HG02973 (cell line): ENCODE data around the gene SLCO1A2.
A peak's percentile ranks its signal among the peaks of the same experiment; 100 is the strongest.

Experiments
- ATAC-seq: cut with Tn5 transposase; IDR thresholded peaks from one replicate; pipeline ENCODE4 v1.9.1; 2021; ENCODE audit warnings: moderate library complexity; ENCODE audit not compliant: unreplicated experiment

SLCO1A2 gene

GRCh38 chr12:21330682-21331253 lies 3.9 kb downstream of the SLCO1A2 start:
- no peak for ATAC-seq

GRCh38 chr12:21328578-21328977 lies 6.1 kb downstream of the SLCO1A2 start:
- no peak for ATAC-seq

- no peak for ATAC-seq
Observed at GRCh38 chr12:21324551-21324950, 10.2 kb downstream of the SLCO1A2 start.

GRCh38 chr12:21323736-21324135 lies 11.0 kb downstream of the SLCO1A2 start:
- ATAC-seq: no peak

- no peak for ATAC-seq
Observed at GRCh38 chr12:21308785-21309184, 25.9 kb downstream of the SLCO1A2 start.

- no peak for ATAC-seq
Observed at GRCh38 chr12:21305661-21306060, 29.1 kb downstream of the SLCO1A2 start.

- no peak for ATAC-seq
Observed at GRCh38 chr12:21300632-21301031, 34.1 kb downstream of the SLCO1A2 start.

- peak; percentile 76 for ATAC-seq
Observed at GRCh38 chr12:21296751-21297406, 37.8 kb downstream of the SLCO1A2 start.

GRCh38 chr12:21296348-21296747 lies 38.4 kb downstream of the SLCO1A2 start:
- peak; percentile 17 for ATAC-seq

GRCh38 chr12:21294176-21294575 lies 40.5 kb downstream of the SLCO1A2 start:
- ATAC-seq: no peak

GRCh38 chr12:21292111-21292510 lies 42.6 kb downstream of the SLCO1A2 start:
- ATAC-seq: no peak

- no peak for ATAC-seq
Observed at GRCh38 chr12:21289698-21290097, 45.0 kb downstream of the SLCO1A2 start.

- no peak for ATAC-seq
Observed at GRCh38 chr12:21276826-21277225, 57.9 kb downstream of the SLCO1A2 start.

GRCh38 chr12:21265932-21266331 lies 68.8 kb downstream of the SLCO1A2 start:
- no peak for ATAC-seq

GRCh38 chr12:21264232-21264631 lies 70.5 kb downstream of the SLCO1A2 start:
- no peak for ATAC-seq

GRCh38 chr12:21257172-21257571 lies 77.5 kb downstream of the SLCO1A2 start:
- ATAC-seq: no peak

- no peak for ATAC-seq
Observed at GRCh38 chr12:21252070-21252469, 82.6 kb downstream of the SLCO1A2 start.

GRCh38 chr12:21248679-21249078 lies 86.0 kb downstream of the SLCO1A2 start:
- ATAC-seq: no peak

GRCh38 chr12:21239866-21240265 lies 94.9 kb downstream of the SLCO1A2 start:
- ATAC-seq: no peak

- ATAC-seq: no peak
Observed at GRCh38 chr12:21234395-21234794, 100.3 kb downstream of the SLCO1A2 start.

GRCh38 chr12:21223930-21224329 lies 110.8 kb downstream of the SLCO1A2 start:
- no peak for ATAC-seq

- no peak for ATAC-seq
Observed at GRCh38 chr12:21221778-21222177, 112.9 kb downstream of the SLCO1A2 start.

GRCh38 chr12:21221072-21221471 lies 113.6 kb downstream of the SLCO1A2 start:
- ATAC-seq: no peak
